Activated B cell treated with CpG ODN at 0.5 μM for 24 hours (primary cell): ENCODE measurements around the gene KIAA1958. TPM values are rescaled to one million over a fixed set of nuclear protein-coding genes. Genes with fewer than 3 reads are reported as not detected.
A peak's percentile ranks its signal among the peaks of the same experiment; 100 is the strongest.

ENCODE experiments used
- ATAC-seq: fragments of 200-7000 bp; cut with Tn5 transposase; one replicate; pipeline ENCODE4 v1.10.0; 2021; ENCODE audit warnings: low read depth, mild to moderate bottlenecking, moderate library complexity
- CTCF ChIA-PET: fragments of 350-600 bp; sonication (Branson Sonifier 250); formaldehyde crosslinking; loops from one replicate; lab custom pipeline; 2021; ENCODE audit warnings: antibody characterized with exemption; lab: Charles Lee
- POLR2A ChIA-PET: fragments of 350-600 bp; sonication (Branson Sonifier 250); formaldehyde crosslinking; loops from one replicate; lab custom pipeline; 2021; ENCODE audit warnings: antibody characterized with exemption; lab: Charles Lee
- DNase-seq: peaks from one replicate; pipeline ENCODE4 v3.0.0; 2022
- H3K27ac Mint-ChIP-seq: one replicate; pipeline ENCODE4 v1.8.0; 2020; ENCODE audit warnings: mixed read lengths
- H3K27me3 Mint-ChIP-seq: one replicate; pipeline ENCODE4 v1.8.0; 2021; ENCODE audit warnings: mixed read lengths
- H3K36me3 Mint-ChIP-seq: one replicate; pipeline ENCODE4 v1.8.0; 2021; ENCODE audit warnings: low read depth, mixed read lengths
- H3K4me1 Mint-ChIP-seq: one replicate; pipeline ENCODE4 v1.8.0; 2021; ENCODE audit warnings: mixed read lengths
- H3K4me3 Mint-ChIP-seq: one replicate; pipeline ENCODE4 v1.8.0; 2020; ENCODE audit warnings: mild to moderate bottlenecking, mixed read lengths
- H3K9me3 Mint-ChIP-seq: one replicate; pipeline ENCODE4 v1.8.0; 2020; ENCODE audit warnings: mixed read lengths
- intact Hi-C: fragments of 100-400 bp; cut with micrococcal nuclease; formaldehyde crosslinking; loops from one replicate; pipeline ENCODE4 v1.15.1; 2024
- total RNA-seq: library from RNA; stranded (reverse); gene quantifications from 2 replicates; pipeline ENCODE4 v1.2.3, GENCODE V29; 2022
- TF ChIP-seq, protein P1 (sequence below): fragments of 200-600 bp; IDR thresholded peaks from one replicate; pipeline ENCODE4 v1.8.0; 2022; ENCODE audit warnings: antibody characterized with exemption, mild to moderate bottlenecking

The KIAA1958 gene
- total RNA-seq, 1 donor from 2014 or later: 7.4 TPM

DNA sequence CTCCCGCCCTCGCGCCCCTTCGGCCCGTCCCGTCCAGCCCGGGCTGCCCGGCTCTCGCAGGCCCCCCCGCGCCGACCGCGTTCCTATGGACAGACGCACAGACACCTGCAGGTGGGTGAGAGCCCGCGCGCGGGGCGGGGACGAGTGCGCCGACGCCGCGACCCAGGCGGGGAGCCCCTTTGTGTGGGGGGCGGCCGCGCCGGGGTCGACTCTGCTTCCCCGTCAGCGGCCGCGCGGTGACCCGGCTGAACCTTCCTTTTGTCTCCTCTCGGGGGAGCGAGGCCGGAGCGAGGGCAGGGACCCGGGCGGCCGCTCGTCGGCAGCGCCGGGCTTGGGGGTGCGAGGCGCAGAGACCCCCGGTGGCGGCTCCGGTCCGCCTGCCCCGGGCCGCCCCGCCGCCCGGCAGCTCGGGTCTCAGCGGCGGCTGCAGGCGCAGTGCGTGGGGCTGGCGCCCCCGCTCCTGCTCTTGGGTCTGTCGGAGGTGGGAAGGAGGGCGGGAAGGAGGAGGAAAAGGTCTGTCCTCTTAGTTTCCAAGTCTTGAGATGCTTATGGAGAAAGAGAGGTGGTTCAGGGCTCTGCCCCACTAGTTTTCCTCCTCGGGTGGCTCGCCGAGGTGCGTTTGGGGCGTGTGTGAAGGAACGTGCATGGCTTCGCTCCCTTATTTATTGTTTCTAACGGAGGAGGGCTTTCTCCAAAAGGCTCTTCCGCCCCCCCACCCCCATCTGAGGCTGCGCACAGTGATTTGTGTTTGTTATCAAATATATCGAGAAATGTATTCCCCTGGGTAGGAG is 576 bp downstream of the KIAA1958 start:
- peak overlapping the region; percentile 93 for H3K4me3 Mint-ChIP-seq
- ATAC-seq (peak; percentile 38), DNase-seq (peak; percentile 65)
- no peaks in the 10 kb centered on the region for H3K27me3 Mint-ChIP-seq
- ChIA-PET CTCF (interaction anchor here (1.7 kb wide), 1 partner anchor 305 kb away, joined by 6 read pairs; no protein-coding TSS in a partner anchor), POLR2A (interaction anchor here (0.8 to 2.8 kb wide), 7 partner anchors 37 to 1004 kb away, joined by 3 to 23 read pairs (median 4); partner anchors contain the start of genes HSDL2 and INIP)
- H3K4me1 Mint-ChIP-seq: peaks cover 19% of the 10 kb centered on the region
- TF ChIP-seq, protein P1, sequence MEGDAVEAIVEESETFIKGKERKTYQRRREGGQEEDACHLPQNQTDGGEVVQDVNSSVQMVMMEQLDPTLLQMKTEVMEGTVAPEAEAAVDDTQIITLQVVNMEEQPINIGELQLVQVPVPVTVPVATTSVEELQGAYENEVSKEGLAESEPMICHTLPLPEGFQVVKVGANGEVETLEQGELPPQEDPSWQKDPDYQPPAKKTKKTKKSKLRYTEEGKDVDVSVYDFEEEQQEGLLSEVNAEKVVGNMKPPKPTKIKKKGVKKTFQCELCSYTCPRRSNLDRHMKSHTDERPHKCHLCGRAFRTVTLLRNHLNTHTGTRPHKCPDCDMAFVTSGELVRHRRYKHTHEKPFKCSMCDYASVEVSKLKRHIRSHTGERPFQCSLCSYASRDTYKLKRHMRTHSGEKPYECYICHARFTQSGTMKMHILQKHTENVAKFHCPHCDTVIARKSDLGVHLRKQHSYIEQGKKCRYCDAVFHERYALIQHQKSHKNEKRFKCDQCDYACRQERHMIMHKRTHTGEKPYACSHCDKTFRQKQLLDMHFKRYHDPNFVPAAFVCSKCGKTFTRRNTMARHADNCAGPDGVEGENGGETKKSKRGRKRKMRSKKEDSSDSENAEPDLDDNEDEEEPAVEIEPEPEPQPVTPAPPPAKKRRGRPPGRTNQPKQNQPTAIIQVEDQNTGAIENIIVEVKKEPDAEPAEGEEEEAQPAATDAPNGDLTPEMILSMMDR: no peak
- intact Hi-C loops: loop anchor here (1.0 to 10.0 kb wide), 9 partner anchors 154 to 1002 kb away; partner anchors contain the start of genes DNAJC25, ECPAS, FKBP15 and INIP
- H3K36me3 Mint-ChIP-seq: peaks cover 9% of the 10 kb centered on the region
- H3K27ac Mint-ChIP-seq: peak overlapping the region; percentile 86
- H3K9me3 Mint-ChIP-seq: no peaks in the 10 kb centered on the region

DNA sequence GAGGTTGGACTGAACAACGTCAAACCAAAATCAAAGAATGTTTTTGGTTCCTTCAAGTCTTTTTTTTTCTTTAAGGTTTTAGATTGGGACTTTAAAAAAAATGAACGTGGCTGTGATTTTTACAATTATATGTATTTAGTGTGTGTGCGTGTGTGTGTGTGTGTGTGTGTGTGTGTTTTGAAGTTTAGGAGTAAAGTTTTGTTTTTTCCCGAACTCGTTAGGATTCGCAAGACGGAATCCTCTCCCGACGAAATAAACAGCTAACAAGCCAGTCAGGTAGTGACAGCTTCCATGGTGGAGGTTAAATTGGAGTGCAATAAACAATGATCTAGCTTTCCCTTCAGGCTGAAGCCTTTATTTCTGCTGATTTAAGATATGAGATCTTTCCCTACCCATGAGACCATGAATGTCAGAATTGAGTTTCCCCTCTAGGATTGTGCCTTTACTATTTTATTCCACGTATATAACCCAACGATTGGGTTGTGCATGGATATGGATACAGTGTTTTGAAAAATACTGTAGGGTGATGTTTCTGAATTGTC is 1.2 kb downstream of the KIAA1958 start:
- H3K9me3 Mint-ChIP-seq: no peaks in the 10 kb centered on the region
- DNase-seq (no peak), ATAC-seq (no peak)
- peaks cover 19% of the 10 kb centered on the region for H3K4me1 Mint-ChIP-seq
- peak overlapping the region; percentile 93 for H3K4me3 Mint-ChIP-seq
- ChIA-PET CTCF (interaction anchor here (1.1 kb wide), 1 partner anchor 332 kb away, joined by 4 read pairs; no protein-coding TSS in a partner anchor), POLR2A (interaction anchor here (2.8 kb wide), 1 partner anchor 108 kb away, joined by 23 read pairs; the partner anchor contains the start of gene HSDL2)
- H3K27me3 Mint-ChIP-seq: no peaks in the 10 kb centered on the region
- peak overlapping the region; percentile 86 for H3K27ac Mint-ChIP-seq
- TF ChIP-seq, protein P1: no peak
- H3K36me3 Mint-ChIP-seq: peaks cover 9% of the 10 kb centered on the region
- intact Hi-C loops: loop anchor here (1.0 to 10.0 kb wide), 9 partner anchors 155 to 1003 kb away; partner anchors contain the start of genes DNAJC25, ECPAS, FKBP15 and INIP

DNA sequence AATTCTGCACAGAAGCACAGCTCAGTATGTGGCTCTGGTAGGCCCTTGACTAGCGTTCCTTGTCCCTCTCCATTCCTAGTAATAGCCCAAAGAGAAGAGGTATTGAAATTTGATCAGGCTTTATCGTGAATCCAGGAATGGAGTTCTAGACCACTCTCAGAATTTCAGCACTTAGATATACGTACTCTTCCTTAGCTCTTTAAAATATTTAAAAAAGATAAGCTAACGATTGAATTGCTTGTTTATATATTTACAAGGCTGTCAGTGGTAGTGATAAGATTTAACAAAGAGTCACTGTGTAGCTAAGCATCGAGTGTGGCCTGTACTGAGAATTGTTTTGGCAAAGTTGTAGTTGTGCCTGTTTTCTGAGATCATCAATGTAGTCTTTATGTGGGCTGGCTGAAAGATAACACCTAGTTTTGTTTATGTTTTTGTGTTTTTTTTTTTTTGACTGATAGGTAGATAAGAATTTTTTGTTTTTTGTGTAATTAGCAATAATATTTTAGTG is 2.5 kb downstream of the KIAA1958 start:
- intact Hi-C loops: loop anchor here (5.0 to 10.0 kb wide), 2 partner anchors 392 to 1004 kb away; partner anchors contain the start of gene ECPAS
- H3K27ac Mint-ChIP-seq: no peak overlapping the region
- ATAC-seq (no peak), DNase-seq (no peak)
- H3K9me3 Mint-ChIP-seq: peaks cover 5% of the 10 kb centered on the region
- ChIA-PET POLR2A (no interaction called here), CTCF (interaction anchor here (1.1 kb wide), 1 partner anchor 331 kb away, joined by 4 read pairs; no protein-coding TSS in a partner anchor)
- peaks cover 19% of the 10 kb centered on the region for H3K4me1 Mint-ChIP-seq
- no peaks in the 10 kb centered on the region for H3K27me3 Mint-ChIP-seq
- TF ChIP-seq, protein P1: no peak
- H3K36me3 Mint-ChIP-seq: peaks cover 19% of the 10 kb centered on the region
- no peak overlapping the region for H3K4me3 Mint-ChIP-seq

DNA sequence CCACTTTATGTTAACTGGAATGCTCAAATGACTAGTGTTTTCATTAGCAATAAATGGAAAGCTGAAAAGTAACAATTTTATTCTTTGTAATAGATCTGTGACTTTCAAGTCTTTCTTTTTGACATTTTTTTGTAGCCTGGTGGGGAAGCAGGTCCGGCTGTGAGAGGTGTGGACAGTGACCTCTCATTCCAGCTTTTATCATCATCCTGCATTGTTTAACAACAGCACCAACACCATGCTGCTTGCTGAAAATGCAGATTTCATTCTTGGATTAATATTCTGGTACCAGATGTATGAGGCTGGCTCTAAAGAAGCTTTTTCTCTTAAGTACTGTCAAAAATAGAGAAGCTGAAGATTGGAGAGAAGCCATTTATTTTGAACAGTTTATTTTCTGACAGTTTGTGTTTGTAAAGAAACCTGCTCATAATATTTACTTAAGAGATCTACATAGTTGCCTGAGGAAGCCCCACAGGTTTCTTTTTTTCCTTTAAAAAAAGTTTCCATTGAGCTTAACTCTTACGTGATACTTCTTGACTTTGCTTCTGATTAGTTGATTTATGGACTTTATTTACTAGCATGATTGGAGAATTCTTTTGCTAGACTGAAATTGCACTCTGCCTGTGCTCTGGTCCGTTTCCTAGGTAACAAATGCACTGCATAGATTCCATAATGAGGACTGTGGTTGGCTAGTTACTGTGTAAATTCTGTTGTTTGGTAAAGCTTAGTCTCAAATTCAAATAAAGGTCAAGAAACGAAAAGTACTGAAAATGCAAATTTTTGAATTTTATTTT is 3.4 kb downstream of the KIAA1958 start:
- ATAC-seq: no peak
- Mint-ChIP-seq H3K4me1 (peaks cover 19% of the 10 kb centered on the region), H3K27ac (no peak overlapping the region), H3K36me3 (peaks cover 26% of the 10 kb centered on the region), H3K4me3 (no peak overlapping the region), H3K27me3 (no peaks in the 10 kb centered on the region), H3K9me3 (peaks cover 9% of the 10 kb centered on the region)
- no peak for DNase-seq
- ChIA-PET POLR2A (no interaction called here), CTCF (no interaction called here)
- intact Hi-C loops: loop anchor here (5.0 to 10.0 kb wide), 2 partner anchors 393 to 1005 kb away; partner anchors contain the start of gene ECPAS
- TF ChIP-seq, protein P1: no peak
